Measurements from ENCODE around the gene CACNA1C.
A peak's percentile ranks its signal among the peaks of the same experiment; 100 is the strongest.

Gene CACNA1C

GRCh38 chr12:2617365-2617764, 564.6 kb downstream of the CACNA1C start:
- H3K27ac ChIP-seq: no peak overlapping the region
- TF ChIP-seq CTCF (conservative IDR thresholded peaks at IDR 0.05): no peak

GRCh38 chr12:2618291-2618995, 565.7 kb downstream of the CACNA1C start:
- H3K27ac ChIP-seq: no peak overlapping the region
- TF ChIP-seq CTCF (conservative IDR thresholded peaks at IDR 0.05): no peak

- TF ChIP-seq CTCF (conservative IDR thresholded peaks at IDR 0.05): no peak
- no peak overlapping the region for H3K27ac ChIP-seq
Observed at GRCh38 chr12:2619136-2619535, 566.3 kb downstream of the CACNA1C start.

GRCh38 chr12:2622460-2622859, 569.7 kb downstream of the CACNA1C start:
- TF ChIP-seq CTCF (conservative IDR thresholded peaks at IDR 0.05): no peak

GRCh38 chr12:2623472-2623871, 570.7 kb downstream of the CACNA1C start:
- TF ChIP-seq CTCF (conservative IDR thresholded peaks at IDR 0.05): no peak
- no peak overlapping the region for H3K27ac ChIP-seq

More at GRCh38 chr12:2622460-2622859, 569.7 kb downstream of the CACNA1C start:
- H3K27ac ChIP-seq: no peak overlapping the region

GRCh38 chr12:2624543-2625288, 571.9 kb downstream of the CACNA1C start:
- no peak overlapping the region for H3K27ac ChIP-seq
- TF ChIP-seq CTCF (conservative IDR thresholded peaks at IDR 0.05): peak; percentile 18

- H3K27ac ChIP-seq: no peak overlapping the region
- no peak for TF ChIP-seq CTCF (conservative IDR thresholded peaks at IDR 0.05)
Observed at GRCh38 chr12:2625289-2625612, 572.5 kb downstream of the CACNA1C start.
